Choroid plexus epithelial cell (primary cell): Measurements from ENCODE around the gene SHC2.
A peak's percentile ranks its signal among the peaks of the same experiment; 100 is the strongest.

Source experiments
- DNase-seq: peaks from one replicate; pipeline ENCODE4 v3.0.0-alpha.2; 2010; ENCODE audit warnings: low read depth
- H3K4me3 ChIP-seq: 2 replicates; pipeline ENCODE4 v1.5.1; 2011; ENCODE audit warnings: low read depth, mild to moderate bottlenecking, control low read depth, low read length, moderate library complexity
- CTCF ChIP-seq: conservative IDR thresholded peaks from 2 replicates; pipeline ENCODE4 v1.5.1; 2011; ENCODE audit warnings: low read depth, mild to moderate bottlenecking, control low read depth, inconsistent platforms, low read length, moderate library complexity

The SHC2 gene

GRCh38 chr19:465056-465816 is 4.4 kb upstream of the SHC2 start:
- DNase-seq = no peak
- TF ChIP-seq CTCF = no peak

DNA sequence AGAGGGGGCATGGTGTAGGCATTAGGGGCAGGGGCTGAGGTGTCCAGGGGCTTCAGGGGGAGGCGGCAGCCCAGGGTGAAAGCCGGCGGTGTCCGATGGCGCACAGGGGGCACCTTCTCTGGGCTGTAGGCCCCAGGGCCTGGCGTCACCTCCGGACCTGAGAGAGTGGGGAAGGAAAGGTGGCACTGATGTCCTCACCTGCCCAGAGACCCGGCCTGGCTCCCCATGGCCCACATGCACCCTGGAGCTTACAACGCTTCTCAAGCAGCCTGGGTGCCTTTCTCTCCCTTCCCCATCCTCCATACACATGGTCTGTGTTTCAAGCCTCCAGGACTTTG is 3.3 kb upstream of the SHC2 start:
- no peak for TF ChIP-seq CTCF
- no peak overlapping the region for H3K4me3 ChIP-seq
- DNase-seq = no peak

More at GRCh38 chr19:465056-465816, 4.4 kb upstream of the SHC2 start:
- H3K4me3 ChIP-seq = no peak overlapping the region

DNA sequence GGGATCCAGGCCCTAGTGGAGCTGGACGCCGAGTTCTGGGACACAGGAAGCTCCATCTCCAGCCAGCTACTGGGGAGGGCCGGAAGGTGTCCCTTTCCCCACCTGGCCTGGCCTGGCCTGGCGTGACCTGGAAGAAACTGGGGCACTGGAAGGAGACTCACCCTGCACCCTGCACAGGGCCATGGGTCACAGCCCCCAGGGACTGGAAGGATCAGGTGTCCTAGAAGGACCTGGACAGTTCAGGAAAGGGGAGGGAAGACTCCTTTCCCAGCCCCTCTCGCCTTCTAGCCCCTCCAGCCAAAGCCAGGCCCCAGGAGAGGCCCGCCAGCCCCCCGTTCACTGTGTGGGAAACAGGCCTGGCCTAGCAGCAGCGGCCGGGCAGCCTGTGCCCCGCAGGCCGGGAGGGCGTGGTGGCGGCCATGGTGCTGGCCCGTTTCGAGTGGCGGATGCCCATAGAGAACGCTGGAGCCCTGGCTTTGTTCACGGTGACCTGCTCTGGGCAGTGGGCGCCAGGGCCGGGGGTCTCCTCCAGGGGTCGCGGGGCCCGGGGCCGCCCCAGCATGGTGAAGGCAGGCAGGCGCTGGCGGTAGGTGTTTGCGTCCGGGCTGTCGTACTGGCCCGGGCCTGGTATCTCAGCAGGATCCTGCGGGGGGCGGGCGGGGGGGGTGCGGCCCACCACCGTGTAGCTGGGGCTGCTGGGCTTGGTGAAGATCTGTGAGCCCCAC is 2.8 kb upstream of the SHC2 start:
- no peak overlapping the region for H3K4me3 ChIP-seq
- no peak for DNase-seq
- TF ChIP-seq CTCF = no peak

DNA sequence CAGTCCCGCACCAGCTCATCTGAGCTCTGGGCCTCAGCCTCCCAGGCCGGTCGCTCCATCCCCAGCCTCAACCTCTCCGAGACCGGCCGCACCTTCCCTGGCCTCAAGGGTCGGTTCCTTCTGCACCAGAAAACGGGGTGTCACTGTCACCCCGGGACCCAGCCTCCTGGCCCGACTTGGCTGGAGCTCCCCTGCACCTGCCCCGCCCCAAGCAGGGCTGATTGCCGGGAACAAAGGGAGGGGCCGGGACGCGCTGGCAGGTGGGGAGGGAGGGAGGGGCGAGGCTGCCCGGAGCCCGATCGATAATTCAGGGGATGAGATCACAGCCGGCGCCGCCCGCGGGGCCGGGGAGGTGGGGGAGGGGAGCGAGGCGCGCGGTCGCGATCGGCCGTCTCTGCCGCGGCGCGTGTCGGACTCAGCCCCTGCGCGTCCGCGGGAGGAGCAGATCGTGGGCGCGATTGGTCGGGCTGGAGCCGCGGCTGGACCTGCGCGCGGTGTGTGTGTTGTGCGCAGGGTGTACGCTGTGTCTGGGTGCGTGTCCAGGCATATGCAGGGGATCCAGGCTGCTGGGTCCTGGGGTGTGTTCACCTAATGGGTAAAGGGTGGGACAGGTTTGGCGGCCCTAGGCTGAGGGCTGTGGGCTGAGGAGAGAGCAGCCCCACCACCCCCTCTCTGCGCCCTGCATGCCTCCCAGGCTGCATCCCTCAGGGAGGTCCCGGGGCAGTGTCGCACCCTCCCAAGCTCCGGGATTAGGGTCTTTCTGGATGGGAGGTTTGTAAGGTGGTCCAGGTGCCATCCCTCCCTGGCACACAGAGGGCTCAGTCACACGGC is 1.1 kb upstream of the SHC2 start:
- TF ChIP-seq CTCF = no peak
- no peak overlapping the region for H3K4me3 ChIP-seq
- no peak for DNase-seq

DNA sequence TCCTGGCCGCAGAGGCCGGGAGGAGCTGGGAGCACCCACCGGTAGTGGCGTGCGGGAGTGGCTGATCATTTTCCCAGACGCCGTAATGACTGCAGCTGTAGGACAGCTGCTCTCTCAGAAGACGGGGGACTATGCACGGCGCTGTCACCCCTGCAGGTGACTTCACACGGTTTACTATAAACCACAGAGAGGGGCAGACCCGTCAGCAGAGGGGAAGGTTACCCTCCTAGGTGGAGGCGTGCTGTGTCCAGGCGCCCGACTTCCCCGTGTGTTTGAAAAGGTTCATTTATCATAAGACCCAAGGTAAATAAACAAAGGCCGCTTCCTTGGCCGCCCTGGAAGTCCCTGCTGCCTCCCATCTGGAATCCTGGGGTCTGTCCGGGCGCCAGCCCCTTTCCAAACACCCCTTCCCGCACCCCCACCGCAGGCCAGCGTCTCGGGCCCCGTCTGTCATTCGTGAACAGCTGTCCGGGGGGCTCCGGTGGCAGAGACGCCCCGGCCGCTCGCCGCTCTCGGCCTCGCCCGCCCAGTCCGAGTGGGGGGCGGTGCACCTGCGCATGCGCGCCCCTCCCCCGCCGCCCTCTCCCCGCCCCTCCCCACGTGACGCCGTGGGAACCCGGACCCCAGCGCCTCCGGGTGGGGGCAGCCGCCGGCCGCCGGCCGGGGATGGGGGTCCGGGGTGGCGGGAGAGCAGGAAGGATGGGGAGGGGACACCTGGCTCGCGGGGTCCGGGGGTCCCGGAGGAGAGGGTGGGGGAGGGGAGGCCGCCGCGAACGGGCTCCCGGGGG is 915 bp downstream of the SHC2 start:
- peak overlapping the region; percentile 55 for H3K4me3 ChIP-seq
- TF ChIP-seq CTCF = no peak
- peak; percentile 33 for DNase-seq

DNA sequence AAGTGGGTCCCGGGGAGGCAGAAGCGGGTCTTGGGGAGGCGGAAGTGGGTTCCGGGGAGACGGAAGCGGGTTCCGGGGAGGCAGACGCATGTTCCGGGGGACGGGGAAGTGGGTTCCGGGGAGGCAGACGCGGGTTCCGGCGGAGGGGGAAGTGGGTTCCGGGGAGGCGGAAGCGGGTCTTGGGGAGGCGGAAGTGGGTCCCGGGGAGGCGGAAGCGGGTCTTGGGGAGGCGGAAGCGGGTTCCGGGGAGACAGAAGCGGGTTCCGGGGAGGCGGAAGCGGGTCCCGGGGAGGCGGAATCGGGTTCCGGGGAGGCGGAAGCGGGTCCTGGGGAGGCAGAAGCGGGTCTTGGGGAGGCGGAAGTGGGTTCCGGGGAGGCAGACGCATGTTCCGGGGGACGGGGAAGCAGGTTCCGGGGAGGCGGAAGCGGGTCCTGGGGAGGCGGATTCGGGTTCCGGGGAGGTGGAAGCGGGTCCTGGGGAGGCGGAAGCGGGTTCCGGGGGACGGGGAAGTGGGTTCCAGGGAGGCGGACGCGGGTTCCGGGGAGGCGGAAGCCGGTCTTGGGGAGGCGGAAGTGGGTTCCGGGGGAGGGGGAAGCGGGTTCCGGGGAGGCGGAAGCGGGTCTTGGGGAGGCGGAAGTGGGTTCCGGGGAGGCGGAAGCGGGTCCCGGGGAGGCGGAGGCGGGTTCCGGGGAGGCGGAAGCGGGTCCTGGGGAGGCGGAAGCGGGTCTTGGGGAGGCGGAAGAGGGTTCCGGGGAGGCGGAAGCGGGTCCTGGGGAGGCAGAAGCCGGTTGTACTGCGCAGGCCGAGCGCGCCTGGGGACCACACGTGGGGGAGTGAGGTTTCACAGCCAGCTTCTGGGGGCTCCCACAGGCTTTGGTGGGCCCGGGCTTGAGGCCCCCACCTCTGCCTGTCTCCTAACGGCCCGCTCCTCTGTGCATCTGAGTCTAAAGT is 2.5 kb downstream of the SHC2 start:
- H3K4me3 ChIP-seq = no peak overlapping the region
- TF ChIP-seq CTCF = no peak
- DNase-seq = no peak
